Neutrophil (primary cell): ENCODE results near the gene SRRT.

Experiments
- H3K27ac ChIP-seq: fragments of 200-600 bp; sonication (generic); 2 replicates; pipeline ENCODE4 v1.5.1; 2016; ENCODE audit warnings: mild to moderate bottlenecking, moderate library complexity
- H3K27me3 ChIP-seq: fragments of 200-600 bp; sonication (generic); 2 replicates; pipeline ENCODE4 v1.6.0; 2016; ENCODE audit warnings: mild to moderate bottlenecking
- H3K36me3 ChIP-seq: fragments of 200-600 bp; sonication (generic); 2 replicates; pipeline ENCODE4 v1.5.1; 2017
- H3K4me1 ChIP-seq, 2 experiments: fragments of 200-600 bp in 1 of 2; sonication (generic) in 1 of 2; 1 replicate in 1 of 2; 2 replicates in 1 of 2; pipeline versions ENCODE4 v1.5.1 to v1.6.1; 2013 to 2016; ENCODE audit warnings: low read depth in 1 of 2, low read length in 1 of 2, mild to moderate bottlenecking in 1 of 2, moderate library complexity in 1 of 2; ENCODE audit not compliant: control insufficient read depth in 1 of 2, insufficient read depth in 1 of 2
- H3K4me3 ChIP-seq, 2 experiments: fragments of 200-600 bp in 1 of 2; sonication (generic) in 1 of 2; 1 replicate in 1 of 2; 2 replicates in 1 of 2; pipeline ENCODE4 v1.5.1; 2013 to 2016; ENCODE audit warnings: low read depth in 1 of 2, low read length in 1 of 2, mild to moderate bottlenecking in 1 of 2, moderate library complexity in 1 of 2
- H3K9me3 ChIP-seq: fragments of 200-600 bp; sonication (generic); 2 replicates; pipeline ENCODE4 v1.5.1; 2016
- TF ChIP-seq, protein P1 (sequence below): fragments of 200-600 bp; sonication (generic); IDR thresholded peaks from 2 replicates; pipeline ENCODE4 v1.5.1; 2016; ENCODE audit warnings: antibody characterized with exemption

Gene SRRT

GRCh38 chr7:100865372-100865911 lies 9.5 kb upstream of the SRRT start:
- Histone ChIP-seq H3K27me3 (no peaks in the 10 kb centered on the region), H3K4me1 (peaks cover 28 to 38% of the 10 kb centered on the region in 2 experiments), H3K36me3 (peaks cover 62% of the 10 kb centered on the region), H3K27ac (no peak overlapping the region), H3K9me3 (no peaks in the 10 kb centered on the region), H3K4me3 (peak overlapping the region in 1 of 2 experiments; percentile 58)
- TF ChIP-seq, protein P1, sequence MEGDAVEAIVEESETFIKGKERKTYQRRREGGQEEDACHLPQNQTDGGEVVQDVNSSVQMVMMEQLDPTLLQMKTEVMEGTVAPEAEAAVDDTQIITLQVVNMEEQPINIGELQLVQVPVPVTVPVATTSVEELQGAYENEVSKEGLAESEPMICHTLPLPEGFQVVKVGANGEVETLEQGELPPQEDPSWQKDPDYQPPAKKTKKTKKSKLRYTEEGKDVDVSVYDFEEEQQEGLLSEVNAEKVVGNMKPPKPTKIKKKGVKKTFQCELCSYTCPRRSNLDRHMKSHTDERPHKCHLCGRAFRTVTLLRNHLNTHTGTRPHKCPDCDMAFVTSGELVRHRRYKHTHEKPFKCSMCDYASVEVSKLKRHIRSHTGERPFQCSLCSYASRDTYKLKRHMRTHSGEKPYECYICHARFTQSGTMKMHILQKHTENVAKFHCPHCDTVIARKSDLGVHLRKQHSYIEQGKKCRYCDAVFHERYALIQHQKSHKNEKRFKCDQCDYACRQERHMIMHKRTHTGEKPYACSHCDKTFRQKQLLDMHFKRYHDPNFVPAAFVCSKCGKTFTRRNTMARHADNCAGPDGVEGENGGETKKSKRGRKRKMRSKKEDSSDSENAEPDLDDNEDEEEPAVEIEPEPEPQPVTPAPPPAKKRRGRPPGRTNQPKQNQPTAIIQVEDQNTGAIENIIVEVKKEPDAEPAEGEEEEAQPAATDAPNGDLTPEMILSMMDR = no peak

DNA sequence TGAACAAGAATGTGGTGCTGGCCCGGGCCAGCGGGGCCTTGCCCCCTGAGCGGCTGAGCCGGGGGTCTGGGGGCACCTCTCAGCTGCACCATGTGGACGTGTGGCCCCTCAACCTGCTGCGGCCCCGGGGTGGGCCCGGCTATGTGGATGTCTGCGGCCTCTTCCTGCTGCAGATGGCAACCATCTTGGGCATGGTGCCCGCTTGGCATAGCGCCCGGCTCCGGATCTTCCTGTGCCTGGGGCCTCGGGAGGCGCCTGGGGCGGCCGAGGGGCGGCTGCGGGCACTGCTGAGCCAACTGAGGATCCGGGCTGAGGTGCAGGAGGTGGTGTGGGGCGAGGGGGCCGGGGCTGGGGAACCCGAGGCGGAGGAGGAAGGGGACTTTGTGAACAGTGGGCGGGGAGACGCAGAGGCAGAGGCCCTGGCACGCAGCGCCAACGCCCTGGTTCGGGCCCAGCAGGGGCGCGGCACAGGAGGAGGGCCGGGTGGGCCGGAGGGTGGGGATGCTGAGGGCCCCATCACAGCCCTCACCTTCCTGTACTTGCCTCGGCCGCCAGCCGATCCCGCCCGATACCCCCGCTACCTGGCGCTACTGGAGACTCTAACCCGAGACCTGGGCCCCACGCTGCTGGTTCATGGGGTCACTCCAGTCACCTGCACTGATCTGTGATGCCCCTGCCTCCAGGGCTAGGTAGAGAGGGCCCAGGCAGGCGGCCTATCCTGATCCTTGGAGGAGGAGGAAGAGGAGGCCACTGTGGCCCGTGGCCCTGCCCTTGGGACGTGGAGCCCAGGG lies 8.8 kb upstream of the SRRT start:
- no peaks in the 10 kb centered on the region for H3K9me3 ChIP-seq
- peak overlapping the region; percentile 36 for H3K27ac ChIP-seq
- H3K4me3 ChIP-seq = peak overlapping the region in 1 of 2 experiments; percentile 58
- peaks cover 58% of the 10 kb centered on the region for H3K36me3 ChIP-seq
- no peaks in the 10 kb centered on the region for H3K27me3 ChIP-seq
- H3K4me1 ChIP-seq = peaks cover 28 to 38% of the 10 kb centered on the region in 2 experiments
- TF ChIP-seq, protein P1 = no peak

- H3K4me3 ChIP-seq = peak overlapping the region; percentile 51 to 58
- peak overlapping the region; percentile 36 for H3K27ac ChIP-seq
Measured at GRCh38 chr7:100866729-100867039, 8.2 kb upstream of the SRRT start.

DNA sequence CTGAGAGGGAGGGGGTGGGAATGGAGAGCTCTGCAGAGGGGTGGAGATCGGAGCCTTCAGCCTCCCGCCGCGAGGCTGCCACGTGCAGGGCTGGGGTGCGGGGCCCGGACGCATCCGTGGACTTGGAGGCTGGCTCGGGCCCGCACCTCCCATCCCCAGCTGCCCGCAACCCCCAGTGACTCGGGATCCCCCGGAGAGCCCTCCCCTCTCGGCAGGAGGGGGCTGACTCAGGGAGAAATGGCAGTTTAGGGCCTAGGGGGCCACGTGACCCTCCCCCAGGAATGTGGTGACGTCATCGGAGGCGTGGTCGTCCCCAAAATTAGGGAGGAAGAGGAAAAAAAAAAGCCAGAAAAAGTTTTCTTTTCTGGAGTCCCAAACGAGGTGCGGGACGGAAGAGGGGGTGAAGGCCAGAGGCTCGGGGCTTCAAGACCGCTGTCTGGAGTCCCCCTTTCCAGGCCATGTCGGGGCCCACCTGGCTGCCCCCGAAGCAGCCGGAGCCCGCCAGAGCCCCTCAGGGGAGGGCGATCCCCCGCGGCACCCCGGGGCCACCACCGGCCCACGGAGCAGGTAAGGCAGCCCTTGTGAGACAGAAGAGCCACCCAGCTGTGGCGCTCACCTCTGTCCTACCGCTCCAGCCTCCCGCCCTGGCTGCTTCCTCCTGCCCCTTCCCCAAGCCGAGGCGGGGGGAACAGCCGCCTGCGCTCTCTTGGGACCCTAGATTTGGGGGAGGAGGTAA lies 7.7 kb upstream of the SRRT start, which contains the start of gene TRIP6:
Gene TRIP6 (plus strand): TSS at position 348 of the 736 bp plus-strand sequence. CDS start 111 bp downstream, at position 459.
- no peaks in the 10 kb centered on the region for H3K27me3 ChIP-seq
- H3K4me3 ChIP-seq = peak within 1 kb of the TSS; percentile 51 to 58
- H3K36me3 ChIP-seq = peaks cover 55% of the 10 kb centered on the region
- TF ChIP-seq, protein P1 = no peak
- H3K27ac ChIP-seq = peak within 1 kb of the TSS; percentile 36
- H3K4me1 ChIP-seq = peaks cover 28 to 38% of the 10 kb centered on the region in 2 experiments
- no peaks in the 10 kb centered on the region for H3K9me3 ChIP-seq

More at GRCh38 chr7:100866729-100867039, 8.2 kb upstream of the SRRT start:
- Histone ChIP-seq H3K27me3 (no peaks in the 10 kb centered on the region), H3K9me3 (no peaks in the 10 kb centered on the region), H3K36me3 (peaks cover 58% of the 10 kb centered on the region), H3K4me1 (peaks cover 28 to 38% of the 10 kb centered on the region in 2 experiments)
- TF ChIP-seq, protein P1 = no peak

DNA sequence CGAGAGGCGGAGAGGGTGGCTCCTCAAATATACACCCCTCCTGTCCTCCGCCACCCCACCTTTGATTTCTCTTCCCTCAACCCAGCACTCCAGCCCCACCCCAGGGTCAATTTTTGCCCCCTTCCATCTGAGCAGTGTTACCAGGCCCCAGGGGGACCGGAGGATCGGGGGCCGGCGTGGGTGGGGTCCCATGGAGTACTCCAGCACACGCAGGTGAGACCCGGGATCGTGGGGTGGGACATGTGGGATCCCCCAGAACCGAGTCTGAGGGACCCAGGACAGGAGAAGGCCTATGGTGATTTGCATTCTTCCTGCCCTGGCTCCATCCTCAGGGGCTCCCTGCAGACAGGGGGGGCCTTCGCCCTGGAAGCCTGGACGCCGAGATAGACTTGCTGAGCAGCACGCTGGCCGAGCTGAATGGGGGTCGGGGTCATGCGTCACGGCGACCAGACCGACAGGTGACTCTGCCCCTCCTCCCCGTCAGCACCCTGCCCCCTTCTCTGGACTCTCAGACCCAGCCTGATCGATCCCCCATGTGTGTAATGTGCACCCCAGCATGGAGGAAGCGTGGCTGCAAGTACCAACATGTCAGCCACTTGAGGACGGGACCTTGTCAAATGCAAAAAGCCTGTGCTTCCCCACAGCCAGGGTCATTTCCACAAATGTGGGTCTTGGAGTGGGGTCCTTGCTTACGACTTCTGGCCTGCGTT lies 7.0 kb upstream of the SRRT start:
- H3K27me3 ChIP-seq = no peaks in the 10 kb centered on the region
- no peaks in the 10 kb centered on the region for H3K9me3 ChIP-seq
- peak overlapping the region; percentile 51 to 58 for H3K4me3 ChIP-seq
- H3K4me1 ChIP-seq = peaks cover 28 to 38% of the 10 kb centered on the region in 2 experiments
- TF ChIP-seq, protein P1 = no peak
- peak overlapping the region; percentile 32 for H3K27ac ChIP-seq
- H3K36me3 ChIP-seq = peaks cover 50% of the 10 kb centered on the region
